ENCODE data around the gene NFE2L3. TPM values are rescaled to one million over a fixed set of nuclear protein-coding genes. Genes with fewer than 3 reads are reported as not detected.

NFE2L3 gene
- total RNA-seq, 1 donor from 2014 or later, result 4.8 TPM

DNA sequence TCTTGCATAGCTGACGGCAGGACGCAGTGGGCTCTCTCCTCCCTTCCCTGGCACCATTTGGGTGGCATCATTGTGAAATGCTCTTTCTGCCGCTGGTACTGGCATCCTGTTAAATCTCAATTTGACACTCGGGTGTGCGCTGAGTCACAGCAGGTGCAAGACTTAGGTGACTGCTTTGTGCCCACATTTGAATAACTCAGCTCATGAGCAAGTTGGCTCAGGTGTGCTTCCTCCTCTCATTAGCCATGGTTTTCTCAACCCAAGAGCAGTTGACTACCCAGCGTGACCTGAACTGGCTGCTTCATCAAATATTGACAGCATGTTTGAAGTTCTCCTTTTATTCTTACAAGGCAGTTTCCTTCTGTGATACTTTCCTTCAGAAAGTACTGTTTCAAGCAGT, 24.6 kb upstream of the NFE2L3 start:
- Histone ChIP-seq H3K27me3 (ENCODE audit: low read depth) (no peaks in the 10 kb centered on the region), H3K27ac (no peak overlapping the region)
- intact Hi-C loops (cut with DNase I), result no loop called here

DNA sequence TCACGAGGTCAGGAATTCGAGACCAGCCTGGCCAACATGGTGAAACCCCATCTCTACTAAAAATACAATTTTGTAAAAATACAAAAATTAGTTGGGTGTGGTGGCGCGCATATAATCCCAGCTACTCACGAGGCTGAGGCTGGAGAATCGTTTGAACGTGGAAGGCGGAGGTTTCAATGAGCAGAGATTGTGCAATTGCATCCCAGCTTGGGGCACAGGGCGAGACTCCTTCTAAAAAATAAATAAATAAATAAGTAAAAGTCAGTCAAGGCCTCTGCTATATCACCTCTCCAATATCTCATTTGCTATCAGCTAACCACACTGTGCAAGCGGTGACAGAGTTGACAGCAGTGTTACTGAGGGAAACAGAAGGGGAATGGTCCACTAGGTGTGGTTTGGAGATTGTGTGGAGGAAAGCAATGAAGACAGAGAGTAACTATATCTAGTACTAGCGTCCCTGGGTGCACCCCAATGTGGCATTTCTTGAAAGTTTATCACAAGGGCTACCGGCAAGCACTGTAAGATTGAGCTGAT, 20.9 kb upstream of the NFE2L3 start:
- ATAC-seq (no peak), DNase-seq (no peak)
- no peaks in the 10 kb centered on the region for H3K27me3 ChIP-seq (ENCODE audit: low read depth)
- intact Hi-C loops (cut with DNase I), result no loop called here
- no peaks in the 10 kb centered on the region for H3K4me1 ChIP-seq
- no peak overlapping the region for H3K27ac ChIP-seq
- no peak overlapping the region for H3K4me3 ChIP-seq
- no peaks in the 10 kb centered on the region for H3K9me3 ChIP-seq
- H3K36me3 ChIP-seq, result no peaks in the 10 kb centered on the region
- TF ChIP-seq, protein P1, sequence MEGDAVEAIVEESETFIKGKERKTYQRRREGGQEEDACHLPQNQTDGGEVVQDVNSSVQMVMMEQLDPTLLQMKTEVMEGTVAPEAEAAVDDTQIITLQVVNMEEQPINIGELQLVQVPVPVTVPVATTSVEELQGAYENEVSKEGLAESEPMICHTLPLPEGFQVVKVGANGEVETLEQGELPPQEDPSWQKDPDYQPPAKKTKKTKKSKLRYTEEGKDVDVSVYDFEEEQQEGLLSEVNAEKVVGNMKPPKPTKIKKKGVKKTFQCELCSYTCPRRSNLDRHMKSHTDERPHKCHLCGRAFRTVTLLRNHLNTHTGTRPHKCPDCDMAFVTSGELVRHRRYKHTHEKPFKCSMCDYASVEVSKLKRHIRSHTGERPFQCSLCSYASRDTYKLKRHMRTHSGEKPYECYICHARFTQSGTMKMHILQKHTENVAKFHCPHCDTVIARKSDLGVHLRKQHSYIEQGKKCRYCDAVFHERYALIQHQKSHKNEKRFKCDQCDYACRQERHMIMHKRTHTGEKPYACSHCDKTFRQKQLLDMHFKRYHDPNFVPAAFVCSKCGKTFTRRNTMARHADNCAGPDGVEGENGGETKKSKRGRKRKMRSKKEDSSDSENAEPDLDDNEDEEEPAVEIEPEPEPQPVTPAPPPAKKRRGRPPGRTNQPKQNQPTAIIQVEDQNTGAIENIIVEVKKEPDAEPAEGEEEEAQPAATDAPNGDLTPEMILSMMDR (IDR thresholded peaks at IDR 0.05), result no peak

More for the DNA sequence above, 24.6 kb upstream of the NFE2L3 start:
- TF ChIP-seq, protein P1 (IDR thresholded peaks at IDR 0.05), result no peak
- H3K36me3 ChIP-seq, result no peaks in the 10 kb centered on the region
- DNase-seq (no peak), ATAC-seq (no peak)
- no peaks in the 10 kb centered on the region for H3K9me3 ChIP-seq
- H3K4me1 ChIP-seq, result no peaks in the 10 kb centered on the region
- H3K4me3 ChIP-seq, result no peak overlapping the region

DNA sequence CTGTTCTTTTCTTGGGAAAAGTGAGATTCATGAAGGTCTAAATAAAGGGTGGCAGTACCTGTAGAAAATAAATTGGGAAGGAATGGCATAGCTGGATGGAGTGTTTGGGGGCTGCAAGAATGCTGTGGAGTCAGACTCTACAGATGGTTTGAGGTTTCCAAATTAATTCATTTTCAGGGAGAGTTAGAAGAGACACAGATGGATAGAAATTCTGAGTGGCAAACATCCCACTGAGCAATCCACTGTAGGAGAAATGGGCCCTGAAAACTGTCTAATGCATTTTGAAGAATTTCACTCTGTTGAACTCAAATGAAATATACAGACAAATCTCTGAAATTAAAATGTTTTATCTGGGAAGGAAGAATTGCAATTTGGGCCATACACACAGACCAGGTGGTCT, 16.9 kb upstream of the NFE2L3 start:
- Histone ChIP-seq H3K4me1 (no peaks in the 10 kb centered on the region), H3K36me3 (no peaks in the 10 kb centered on the region), H3K4me3 (no peak overlapping the region), H3K27me3 (ENCODE audit: low read depth) (no peaks in the 10 kb centered on the region), H3K9me3 (no peaks in the 10 kb centered on the region), H3K27ac (no peak overlapping the region)
- TF ChIP-seq, protein P1 (IDR thresholded peaks at IDR 0.05), result no peak
- DNase-seq, result no peak
- intact Hi-C loops (cut with DNase I), result no loop called here
- no peak for ATAC-seq

GRCh38 chr7:26135551-26135950, 16.4 kb upstream of the NFE2L3 start:
- DNase-seq (no peak), ATAC-seq (no peak)
- no peaks in the 10 kb centered on the region for H3K36me3 ChIP-seq
- peaks cover 4% of the 10 kb centered on the region for H3K4me1 ChIP-seq
- no peak overlapping the region for H3K4me3 ChIP-seq
- H3K27ac ChIP-seq, result no peak overlapping the region
- H3K9me3 ChIP-seq, result no peaks in the 10 kb centered on the region
- no peaks in the 10 kb centered on the region for H3K27me3 ChIP-seq (ENCODE audit: low read depth)
- intact Hi-C loops (cut with DNase I), result no loop called here
- TF ChIP-seq, protein P1 (IDR thresholded peaks at IDR 0.05), result no peak

DNA sequence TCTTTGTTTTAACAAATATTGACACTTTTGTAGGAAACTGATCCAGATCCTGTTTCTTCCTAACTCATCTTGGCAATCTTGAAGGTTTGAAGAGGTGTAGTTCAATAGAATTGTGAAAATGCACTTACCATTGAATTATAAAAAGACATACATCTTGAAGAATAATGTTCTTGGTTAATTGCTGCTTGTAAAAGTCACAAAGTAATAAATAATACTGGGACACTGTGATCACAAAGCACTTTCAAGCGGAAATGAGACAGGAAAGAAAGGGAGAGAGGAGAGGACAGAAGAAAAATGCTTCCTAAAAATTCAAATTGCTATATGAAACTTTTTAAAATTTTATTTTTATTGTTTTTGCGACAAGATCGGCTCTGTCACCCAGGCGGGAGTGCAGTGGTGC, 15.2 kb upstream of the NFE2L3 start:
- Histone ChIP-seq H3K4me3 (no peak overlapping the region), H3K9me3 (no peaks in the 10 kb centered on the region), H3K27me3 (ENCODE audit: low read depth) (no peaks in the 10 kb centered on the region), H3K27ac (no peak overlapping the region), H3K36me3 (no peaks in the 10 kb centered on the region), H3K4me1 (peaks cover 7% of the 10 kb centered on the region)
- ATAC-seq (no peak), DNase-seq (no peak)
- TF ChIP-seq, protein P1 (IDR thresholded peaks at IDR 0.05), result no peak
- intact Hi-C loops (cut with DNase I), result no loop called here

GRCh38 chr7:26140380-26140779, 11.6 kb upstream of the NFE2L3 start:
- no peaks in the 10 kb centered on the region for H3K27me3 ChIP-seq (ENCODE audit: low read depth)
- intact Hi-C loops (cut with DNase I), result no loop called here
- H3K9me3 ChIP-seq, result no peaks in the 10 kb centered on the region
- peaks cover 22% of the 10 kb centered on the region for H3K4me1 ChIP-seq
- ATAC-seq (no peak), DNase-seq (no peak)
- H3K27ac ChIP-seq, result no peak overlapping the region
- TF ChIP-seq, protein P1 (IDR thresholded peaks at IDR 0.05), result no peak
- no peak overlapping the region for H3K4me3 ChIP-seq
- H3K36me3 ChIP-seq, result no peaks in the 10 kb centered on the region
